GM23338 (cell line): ENCODE results near the gene LIME1.
"Not testable (repeated sequence)": the region's sequence is repeated elsewhere in the genome, so short reads cannot be mapped to it uniquely, and the experiment has no call there.

ENCODE experiments used
- CREB1 ChIP-seq: fragments of 250-450 bp; sonication (Bioruptor Pico); IDR thresholded peaks from 2 replicates; pipeline ENCODE4 v1.5.0; 2020; ENCODE audit warnings: low read depth, mild to moderate bottlenecking, moderate library complexity
- EZH2 ChIP-seq: fragments of 200-600 bp; sonication (generic); IDR thresholded peaks from one replicate; pipeline ENCODE4 v1.8.0; 2017; ENCODE audit warnings: antibody characterized with exemption, mild to moderate bottlenecking, low read depth; ENCODE audit not compliant: unreplicated experiment
- EZH2phosphoT487 ChIP-seq: fragments of 200-600 bp; sonication (generic); IDR thresholded peaks from one replicate; pipeline ENCODE4 v1.8.1; 2018; ENCODE audit warnings: antibody characterized with exemption; ENCODE audit not compliant: unreplicated experiment
- POLR2AphosphoS5 ChIP-seq: IDR thresholded peaks from 2 replicates; pipeline ENCODE4 v1.6.1; 2016; ENCODE audit warnings: antibody characterized with exemption, low read depth
- TF ChIP-seq, protein P1 (sequence below), 2 experiments: fragments of 200-600 bp in 1 of 2; sonication (generic) in 1 of 2; conservative IDR thresholded peaks; 2 replicates each; pipeline versions ENCODE4 v1.5.1 to v1.6.1; 2016 to 2017; ENCODE audit warnings: antibody characterized with exemption in 2 of 2, low read depth in 2 of 2, mild to moderate bottlenecking in 2 of 2, moderate library complexity in 1 of 2
- TF ChIP-seq, protein P2 (sequence below): IDR thresholded peaks from one replicate; pipeline ENCODE4 v1.6.1; 2018; ENCODE audit warnings: antibody characterized with exemption; ENCODE audit not compliant: unreplicated experiment
- TF ChIP-seq, protein P3 (sequence below): IDR thresholded peaks from 2 replicates; pipeline ENCODE4 v1.6.1; 2016; ENCODE audit warnings: antibody characterized with exemption

DNA sequence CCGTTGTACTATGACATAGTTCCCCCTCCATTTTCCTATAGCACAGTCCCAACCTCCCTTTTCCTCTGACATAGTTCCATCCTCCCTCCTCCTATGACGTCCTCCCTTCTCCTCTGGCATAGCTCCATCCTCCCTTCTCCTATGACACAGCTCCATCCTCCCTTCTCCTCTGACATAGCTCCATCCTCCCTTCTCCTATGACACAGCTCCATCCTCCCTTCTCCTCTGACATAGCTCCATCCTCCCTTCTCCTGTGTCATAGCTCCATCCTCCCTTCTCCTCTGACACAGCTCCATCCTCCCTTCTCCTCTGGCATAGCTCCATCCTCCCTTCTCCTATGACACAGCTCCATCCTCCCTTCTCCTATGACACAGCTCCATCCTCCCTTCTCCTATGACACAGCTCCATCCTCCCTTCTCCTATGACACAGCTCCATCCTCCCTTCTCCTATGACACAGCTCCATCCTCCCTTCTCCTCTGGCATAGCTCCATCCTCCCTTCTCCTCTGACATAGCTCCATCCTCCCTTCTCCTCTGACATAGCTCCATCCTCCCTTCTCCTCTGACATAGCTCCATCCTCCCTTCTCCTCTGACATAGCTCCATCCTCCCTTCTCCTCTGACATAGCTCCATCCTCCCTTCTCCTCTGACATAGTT lies 13.4 kb upstream of the LIME1 start:
- TF ChIP-seq POLR2AphosphoS5; EZH2; CREB1 (CRISPR knock-in tag); EZH2phosphoT487: not testable (repeated sequence)
- TF ChIP-seq, protein P1, sequence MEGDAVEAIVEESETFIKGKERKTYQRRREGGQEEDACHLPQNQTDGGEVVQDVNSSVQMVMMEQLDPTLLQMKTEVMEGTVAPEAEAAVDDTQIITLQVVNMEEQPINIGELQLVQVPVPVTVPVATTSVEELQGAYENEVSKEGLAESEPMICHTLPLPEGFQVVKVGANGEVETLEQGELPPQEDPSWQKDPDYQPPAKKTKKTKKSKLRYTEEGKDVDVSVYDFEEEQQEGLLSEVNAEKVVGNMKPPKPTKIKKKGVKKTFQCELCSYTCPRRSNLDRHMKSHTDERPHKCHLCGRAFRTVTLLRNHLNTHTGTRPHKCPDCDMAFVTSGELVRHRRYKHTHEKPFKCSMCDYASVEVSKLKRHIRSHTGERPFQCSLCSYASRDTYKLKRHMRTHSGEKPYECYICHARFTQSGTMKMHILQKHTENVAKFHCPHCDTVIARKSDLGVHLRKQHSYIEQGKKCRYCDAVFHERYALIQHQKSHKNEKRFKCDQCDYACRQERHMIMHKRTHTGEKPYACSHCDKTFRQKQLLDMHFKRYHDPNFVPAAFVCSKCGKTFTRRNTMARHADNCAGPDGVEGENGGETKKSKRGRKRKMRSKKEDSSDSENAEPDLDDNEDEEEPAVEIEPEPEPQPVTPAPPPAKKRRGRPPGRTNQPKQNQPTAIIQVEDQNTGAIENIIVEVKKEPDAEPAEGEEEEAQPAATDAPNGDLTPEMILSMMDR (conservative IDR thresholded peaks at IDR 0.05; ENCODE audit: low read depth in 2 of 2), result not testable (repeated sequence)
- TF ChIP-seq, protein P2, sequence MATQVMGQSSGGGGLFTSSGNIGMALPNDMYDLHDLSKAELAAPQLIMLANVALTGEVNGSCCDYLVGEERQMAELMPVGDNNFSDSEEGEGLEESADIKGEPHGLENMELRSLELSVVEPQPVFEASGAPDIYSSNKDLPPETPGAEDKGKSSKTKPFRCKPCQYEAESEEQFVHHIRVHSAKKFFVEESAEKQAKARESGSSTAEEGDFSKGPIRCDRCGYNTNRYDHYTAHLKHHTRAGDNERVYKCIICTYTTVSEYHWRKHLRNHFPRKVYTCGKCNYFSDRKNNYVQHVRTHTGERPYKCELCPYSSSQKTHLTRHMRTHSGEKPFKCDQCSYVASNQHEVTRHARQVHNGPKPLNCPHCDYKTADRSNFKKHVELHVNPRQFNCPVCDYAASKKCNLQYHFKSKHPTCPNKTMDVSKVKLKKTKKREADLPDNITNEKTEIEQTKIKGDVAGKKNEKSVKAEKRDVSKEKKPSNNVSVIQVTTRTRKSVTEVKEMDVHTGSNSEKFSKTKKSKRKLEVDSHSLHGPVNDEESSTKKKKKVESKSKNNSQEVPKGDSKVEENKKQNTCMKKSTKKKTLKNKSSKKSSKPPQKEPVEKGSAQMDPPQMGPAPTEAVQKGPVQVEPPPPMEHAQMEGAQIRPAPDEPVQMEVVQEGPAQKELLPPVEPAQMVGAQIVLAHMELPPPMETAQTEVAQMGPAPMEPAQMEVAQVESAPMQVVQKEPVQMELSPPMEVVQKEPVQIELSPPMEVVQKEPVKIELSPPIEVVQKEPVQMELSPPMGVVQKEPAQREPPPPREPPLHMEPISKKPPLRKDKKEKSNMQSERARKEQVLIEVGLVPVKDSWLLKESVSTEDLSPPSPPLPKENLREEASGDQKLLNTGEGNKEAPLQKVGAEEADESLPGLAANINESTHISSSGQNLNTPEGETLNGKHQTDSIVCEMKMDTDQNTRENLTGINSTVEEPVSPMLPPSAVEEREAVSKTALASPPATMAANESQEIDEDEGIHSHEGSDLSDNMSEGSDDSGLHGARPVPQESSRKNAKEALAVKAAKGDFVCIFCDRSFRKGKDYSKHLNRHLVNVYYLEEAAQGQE, result not testable (repeated sequence)
- TF ChIP-seq, protein P3, sequence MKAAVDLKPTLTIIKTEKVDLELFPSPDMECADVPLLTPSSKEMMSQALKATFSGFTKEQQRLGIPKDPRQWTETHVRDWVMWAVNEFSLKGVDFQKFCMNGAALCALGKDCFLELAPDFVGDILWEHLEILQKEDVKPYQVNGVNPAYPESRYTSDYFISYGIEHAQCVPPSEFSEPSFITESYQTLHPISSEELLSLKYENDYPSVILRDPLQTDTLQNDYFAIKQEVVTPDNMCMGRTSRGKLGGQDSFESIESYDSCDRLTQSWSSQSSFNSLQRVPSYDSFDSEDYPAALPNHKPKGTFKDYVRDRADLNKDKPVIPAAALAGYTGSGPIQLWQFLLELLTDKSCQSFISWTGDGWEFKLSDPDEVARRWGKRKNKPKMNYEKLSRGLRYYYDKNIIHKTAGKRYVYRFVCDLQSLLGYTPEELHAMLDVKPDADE, result not testable (repeated sequence)
